CD4-positive, alpha-beta T cell treated with Interleukin-2 at 100 ng/mL for 4 hours (primary cell): ENCODE data around the gene SPPL2B.
A peak's percentile ranks its signal among the peaks of the same experiment; 100 is the strongest.

Experiments used
- DNase-seq: peaks from one replicate; pipeline ENCODE4 v3.0.0-alpha.2; 2020; ENCODE audit warnings: low spot score

The SPPL2B gene

GRCh38 chr19:2324220-2324948, 4.1 kb upstream of the SPPL2B start:
- no peak for DNase-seq

- DNase-seq: no peak
Observed at GRCh38 chr19:2325281-2326046, 3.0 kb upstream of the SPPL2B start.

- no peak for DNase-seq
Observed at GRCh38 chr19:2326699-2327360, 1.7 kb upstream of the SPPL2B start.

GRCh38 chr19:2327773-2328400, 597 bp upstream of the SPPL2B start:
- peak; percentile 73 for DNase-seq

- no peak for DNase-seq
Observed at GRCh38 chr19:2329149-2329478, 630 bp downstream of the SPPL2B start.

GRCh38 chr19:2329501-2329916, 1.0 kb downstream of the SPPL2B start:
- no peak for DNase-seq

GRCh38 chr19:2330255-2330631, 1.8 kb downstream of the SPPL2B start:
- no peak for DNase-seq

- no peak for DNase-seq
Observed at GRCh38 chr19:2330632-2331284, 2.3 kb downstream of the SPPL2B start.

GRCh38 chr19:2331601-2332246, 3.2 kb downstream of the SPPL2B start:
- DNase-seq: no peak

GRCh38 chr19:2332341-2333026, 4.0 kb downstream of the SPPL2B start:
- peak; percentile 11 for DNase-seq

GRCh38 chr19:2333027-2333806, 4.7 kb downstream of the SPPL2B start:
- DNase-seq: no peak

GRCh38 chr19:2333807-2334211, 5.3 kb downstream of the SPPL2B start:
- no peak for DNase-seq

GRCh38 chr19:2334426-2334825, 5.9 kb downstream of the SPPL2B start:
- DNase-seq: no peak

- no peak for DNase-seq
Observed at GRCh38 chr19:2334986-2335846, 6.7 kb downstream of the SPPL2B start.

GRCh38 chr19:2335848-2336247, 7.4 kb downstream of the SPPL2B start:
- no peak for DNase-seq

- DNase-seq: no peak
Observed at GRCh38 chr19:2336528-2337328, 8.2 kb downstream of the SPPL2B start.

GRCh38 chr19:2337329-2337707, 8.8 kb downstream of the SPPL2B start:
- no peak for DNase-seq

- no peak for DNase-seq
Observed at GRCh38 chr19:2338055-2338615, 9.7 kb downstream of the SPPL2B start.
